Measurements from ENCODE around the gene CCDC85B. TPM values are rescaled to one million over a fixed set of nuclear protein-coding genes. Genes with fewer than 3 reads are reported as not detected.

The CCDC85B gene
- total and polyA plus RNA-seq, 2 of the 13 experiments (the other 11 are each of a cell fraction or from before 2014, with no cell fraction given), result 8.2 to 19.5 TPM

DNA sequence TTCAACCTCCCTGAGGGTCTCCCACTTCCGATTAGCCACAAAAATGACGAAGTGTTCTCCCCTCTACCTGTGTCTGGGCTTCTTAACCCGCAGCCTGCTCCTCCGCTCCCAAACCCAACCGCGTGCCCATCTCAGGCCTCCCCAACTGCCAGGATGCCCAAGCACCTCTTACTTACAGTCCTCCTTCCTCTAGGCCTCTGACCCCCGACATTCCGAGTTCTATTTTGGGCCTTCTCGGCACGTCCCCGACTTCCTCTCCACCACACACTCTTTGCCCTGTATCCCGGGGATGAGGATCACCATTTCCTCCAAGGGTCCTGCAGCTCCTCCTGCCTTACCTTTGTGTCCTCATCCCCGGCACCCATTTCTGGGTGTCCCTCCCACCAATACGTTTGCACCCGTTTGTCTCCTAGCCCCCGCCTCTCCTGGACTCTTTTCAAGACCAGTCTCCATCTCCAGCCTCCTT is 30.6 kb upstream of the CCDC85B start (continued):
- TF ChIP-seq, protein P1, sequence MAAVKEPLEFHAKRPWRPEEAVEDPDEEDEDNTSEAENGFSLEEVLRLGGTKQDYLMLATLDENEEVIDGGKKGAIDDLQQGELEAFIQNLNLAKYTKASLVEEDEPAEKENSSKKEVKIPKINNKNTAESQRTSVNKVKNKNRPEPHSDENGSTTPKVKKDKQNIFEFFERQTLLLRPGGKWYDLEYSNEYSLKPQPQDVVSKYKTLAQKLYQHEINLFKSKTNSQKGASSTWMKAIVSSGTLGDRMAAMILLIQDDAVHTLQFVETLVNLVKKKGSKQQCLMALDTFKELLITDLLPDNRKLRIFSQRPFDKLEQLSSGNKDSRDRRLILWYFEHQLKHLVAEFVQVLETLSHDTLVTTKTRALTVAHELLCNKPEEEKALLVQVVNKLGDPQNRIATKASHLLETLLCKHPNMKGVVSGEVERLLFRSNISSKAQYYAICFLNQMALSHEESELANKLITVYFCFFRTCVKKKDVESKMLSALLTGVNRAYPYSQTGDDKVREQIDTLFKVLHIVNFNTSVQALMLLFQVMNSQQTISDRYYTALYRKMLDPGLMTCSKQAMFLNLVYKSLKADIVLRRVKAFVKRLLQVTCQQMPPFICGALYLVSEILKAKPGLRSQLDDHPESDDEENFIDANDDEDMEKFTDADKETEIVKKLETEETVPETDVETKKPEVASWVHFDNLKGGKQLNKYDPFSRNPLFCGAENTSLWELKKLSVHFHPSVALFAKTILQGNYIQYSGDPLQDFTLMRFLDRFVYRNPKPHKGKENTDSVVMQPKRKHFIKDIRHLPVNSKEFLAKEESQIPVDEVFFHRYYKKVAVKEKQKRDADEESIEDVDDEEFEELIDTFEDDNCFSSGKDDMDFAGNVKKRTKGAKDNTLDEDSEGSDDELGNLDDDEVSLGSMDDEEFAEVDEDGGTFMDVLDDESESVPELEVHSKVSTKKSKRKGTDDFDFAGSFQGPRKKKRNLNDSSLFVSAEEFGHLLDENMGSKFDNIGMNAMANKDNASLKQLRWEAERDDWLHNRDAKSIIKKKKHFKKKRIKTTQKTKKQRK (IDR thresholded peaks at IDR 0.05; ENCODE audit: low read length), result no peak
- TF ChIP-seq ZNF143 (CRISPR knock-in tag; IDR thresholded peaks at IDR 0.05) (no peak), FOXK1 (CRISPR knock-in tag; IDR thresholded peaks at IDR 0.05; ENCODE audit: borderline replicate concordance, low read depth) (no peak), ARNT (IDR thresholded peaks at IDR 0.05) (no peak), ZBTB38 (CRISPR knock-in tag; IDR thresholded peaks at IDR 0.05) (no peak), HNF4G (IDR thresholded peaks at IDR 0.05; ENCODE audit: borderline replicate concordance, low read depth, low read length) (no peak), HNF4G (CRISPR knock-in tag; IDR thresholded peaks at IDR 0.05; ENCODE audit: borderline replicate concordance, low read depth) (no peak), TRIM24 (CRISPR knock-in tag; IDR thresholded peaks at IDR 0.05) (0 out of 2 replicates have a peak, but pooled peaks have one; percentile 21), ZNF749 (CRISPR knock-in tag; IDR thresholded peaks at IDR 0.05; ENCODE audit: borderline replicate concordance) (no peak), ZNF747 (CRISPR knock-in tag; IDR thresholded peaks at IDR 0.05; ENCODE audit: borderline replicate concordance) (peak; percentile 9; the same call in 1 of the 2 replicates), RAD21 (CRISPR knock-in tag; IDR thresholded peaks at IDR 0.05) (no peak), ZNF468 (CRISPR knock-in tag; IDR thresholded peaks at IDR 0.05) (no peak), DNMT1 (CRISPR knock-in tag; IDR thresholded peaks at IDR 0.05) (no peak), ZNF780A (CRISPR knock-in tag; IDR thresholded peaks at IDR 0.05) (no peak), HCFC1 (IDR thresholded peaks at IDR 0.05; ENCODE audit: low read depth, low read length) (no peak), JUND (CRISPR knock-in tag; IDR thresholded peaks at IDR 0.05) (no peak), HHEX (CRISPR knock-in tag; IDR thresholded peaks at IDR 0.05) (no peak), ZBTB8A (CRISPR knock-in tag; IDR thresholded peaks at IDR 0.05; ENCODE audit: borderline replicate concordance, low read depth) (no peak), POGK (CRISPR knock-in tag; conservative IDR thresholded peaks at IDR 0.05) (no peak), ZBTB1 (CRISPR knock-in tag; IDR thresholded peaks at IDR 0.05; ENCODE audit: borderline replicate concordance) (no peak), ELF4 (CRISPR knock-in tag; IDR thresholded peaks at IDR 0.05; ENCODE audit: borderline replicate concordance) (0 out of 2 replicates have a peak, but pooled peaks have one; percentile 63), MIER2 (CRISPR knock-in tag; IDR thresholded peaks at IDR 0.05) (no peak), FOXC1 (CRISPR knock-in tag; IDR thresholded peaks at IDR 0.05; ENCODE audit: borderline replicate concordance) (no peak), MIXL1 (CRISPR knock-in tag; IDR thresholded peaks at IDR 0.05) (no peak)
- TF ChIP-seq, protein P2, sequence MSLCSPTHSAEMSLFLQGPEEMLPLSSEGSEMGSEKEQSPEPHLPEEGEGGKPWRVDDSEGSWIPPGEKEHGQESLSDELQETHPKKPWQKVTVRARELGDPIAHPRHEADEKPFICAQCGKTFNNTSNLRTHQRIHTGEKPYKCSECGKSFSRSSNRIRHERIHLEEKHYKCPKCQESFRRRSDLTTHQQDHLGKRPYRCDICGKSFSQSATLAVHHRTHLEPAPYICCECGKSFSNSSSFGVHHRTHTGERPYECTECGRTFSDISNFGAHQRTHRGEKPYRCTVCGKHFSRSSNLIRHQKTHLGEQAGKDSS (CRISPR knock-in tag; IDR thresholded peaks at IDR 0.05; ENCODE audit: borderline replicate concordance, low read depth), result 0 out of 2 replicates have a peak, but pooled peaks have one; percentile 9
- TF ChIP-seq, protein P3, sequence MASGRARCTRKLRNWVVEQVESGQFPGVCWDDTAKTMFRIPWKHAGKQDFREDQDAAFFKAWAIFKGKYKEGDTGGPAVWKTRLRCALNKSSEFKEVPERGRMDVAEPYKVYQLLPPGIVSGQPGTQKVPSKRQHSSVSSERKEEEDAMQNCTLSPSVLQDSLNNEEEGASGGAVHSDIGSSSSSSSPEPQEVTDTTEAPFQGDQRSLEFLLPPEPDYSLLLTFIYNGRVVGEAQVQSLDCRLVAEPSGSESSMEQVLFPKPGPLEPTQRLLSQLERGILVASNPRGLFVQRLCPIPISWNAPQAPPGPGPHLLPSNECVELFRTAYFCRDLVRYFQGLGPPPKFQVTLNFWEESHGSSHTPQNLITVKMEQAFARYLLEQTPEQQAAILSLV (CRISPR knock-in tag; IDR thresholded peaks at IDR 0.05; ENCODE audit: borderline replicate concordance), result no peak

Data from HepG2 (cell line).